ENCODE measurements around the gene PTPRF.

DNA sequence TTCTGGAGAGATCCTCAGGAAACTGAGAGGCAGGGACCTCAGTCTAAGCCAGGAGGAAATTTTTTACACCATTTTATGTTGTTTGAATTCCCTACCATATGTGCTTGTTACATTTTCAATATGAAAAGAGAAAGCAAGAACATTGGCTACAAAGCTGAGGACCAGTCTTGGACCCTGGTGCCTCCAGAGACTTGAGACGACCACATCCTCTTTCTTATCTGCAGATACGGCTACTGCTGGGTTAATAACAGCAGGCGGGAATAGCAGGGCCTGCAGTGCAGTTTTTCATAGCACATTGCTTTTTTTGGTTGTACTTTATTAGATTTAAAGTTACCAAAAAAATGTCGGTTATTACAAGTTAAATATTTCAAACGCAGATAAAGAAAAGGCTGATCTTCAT lies 123.2 kb downstream of the PTPRF start:
- TF ChIP-seq, protein P1, sequence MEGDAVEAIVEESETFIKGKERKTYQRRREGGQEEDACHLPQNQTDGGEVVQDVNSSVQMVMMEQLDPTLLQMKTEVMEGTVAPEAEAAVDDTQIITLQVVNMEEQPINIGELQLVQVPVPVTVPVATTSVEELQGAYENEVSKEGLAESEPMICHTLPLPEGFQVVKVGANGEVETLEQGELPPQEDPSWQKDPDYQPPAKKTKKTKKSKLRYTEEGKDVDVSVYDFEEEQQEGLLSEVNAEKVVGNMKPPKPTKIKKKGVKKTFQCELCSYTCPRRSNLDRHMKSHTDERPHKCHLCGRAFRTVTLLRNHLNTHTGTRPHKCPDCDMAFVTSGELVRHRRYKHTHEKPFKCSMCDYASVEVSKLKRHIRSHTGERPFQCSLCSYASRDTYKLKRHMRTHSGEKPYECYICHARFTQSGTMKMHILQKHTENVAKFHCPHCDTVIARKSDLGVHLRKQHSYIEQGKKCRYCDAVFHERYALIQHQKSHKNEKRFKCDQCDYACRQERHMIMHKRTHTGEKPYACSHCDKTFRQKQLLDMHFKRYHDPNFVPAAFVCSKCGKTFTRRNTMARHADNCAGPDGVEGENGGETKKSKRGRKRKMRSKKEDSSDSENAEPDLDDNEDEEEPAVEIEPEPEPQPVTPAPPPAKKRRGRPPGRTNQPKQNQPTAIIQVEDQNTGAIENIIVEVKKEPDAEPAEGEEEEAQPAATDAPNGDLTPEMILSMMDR (IDR thresholded peaks at IDR 0.05; ENCODE audit: low read depth, low read length) = no peak
- no peak for TF ChIP-seq EZH2phosphoT487 (IDR thresholded peaks at IDR 0.05; ENCODE audit: low read depth)

Measured in OCI-LY3 (cell line).